ENCODE data around the gene SLC25A47. TPM values are rescaled to one million over a fixed set of nuclear protein-coding genes. Genes with fewer than 3 reads are reported as not detected.

The SLC25A47 gene
- polyA plus RNA-seq, 4 donors: 0.05 TPM; not detected in 3

- DNase-seq (ENCODE audit: low read depth in 4 of 4, low spot score in 3 of 4): no peak
Observed at GRCh38 chr14:100322138-100322957, 791 bp upstream of the SLC25A47 start.

GRCh38 chr14:100323942-100324307 is 786 bp downstream of the SLC25A47 start:
- DNase-seq (ENCODE audit: low read depth in 4 of 4, low spot score in 3 of 4): no peak

- DNase-seq (ENCODE audit: low read depth in 4 of 4, low spot score in 3 of 4): no peak
Observed at GRCh38 chr14:100325231-100325632, 2.1 kb downstream of the SLC25A47 start.

- DNase-seq (ENCODE audit: low read depth in 4 of 4, low spot score in 3 of 4): no peak
Observed at GRCh38 chr14:100325958-100326357, 2.8 kb downstream of the SLC25A47 start.

- no peak for DNase-seq (ENCODE audit: low read depth in 4 of 4, low spot score in 3 of 4)
Observed at GRCh38 chr14:100327128-100327527, 4.0 kb downstream of the SLC25A47 start.

- no peak for DNase-seq (ENCODE audit: low read depth in 4 of 4, low spot score in 3 of 4)
Observed at GRCh38 chr14:100328495-100329163, 5.5 kb downstream of the SLC25A47 start.

GRCh38 chr14:100329233-100330006 is 6.3 kb downstream of the SLC25A47 start:
- DNase-seq (ENCODE audit: low read depth in 4 of 4, low spot score in 3 of 4): no peak

GRCh38 chr14:100330007-100330344 is 6.8 kb downstream of the SLC25A47 start:
- no peak for DNase-seq (ENCODE audit: low read depth in 4 of 4, low spot score in 3 of 4)

- DNase-seq (ENCODE audit: low read depth in 4 of 4, low spot score in 3 of 4): no peak
Observed at GRCh38 chr14:100330388-100330931, 7.3 kb downstream of the SLC25A47 start.

GRCh38 chr14:100332071-100332639 is 9.0 kb downstream of the SLC25A47 start:
- DNase-seq (ENCODE audit: low read depth in 4 of 4, low spot score in 3 of 4): no peak

GRCh38 chr14:100332797-100333196 is 9.7 kb downstream of the SLC25A47 start:
- no peak for DNase-seq (ENCODE audit: low read depth in 4 of 4, low spot score in 3 of 4)

GRCh38 chr14:100333311-100333710 is 10.2 kb downstream of the SLC25A47 start:
- no peak for DNase-seq (ENCODE audit: low read depth in 4 of 4, low spot score in 3 of 4)

- no peak for DNase-seq (ENCODE audit: low read depth in 4 of 4, low spot score in 3 of 4)
Observed at GRCh38 chr14:100333827-100334226, 10.7 kb downstream of the SLC25A47 start.

- no peak for DNase-seq (ENCODE audit: low read depth in 4 of 4, low spot score in 3 of 4)
Observed at GRCh38 chr14:100334904-100335303, 11.8 kb downstream of the SLC25A47 start.

- no peak for DNase-seq (ENCODE audit: low read depth in 4 of 4, low spot score in 3 of 4)
Observed at GRCh38 chr14:100336618-100337530, 13.7 kb downstream of the SLC25A47 start.

GRCh38 chr14:100339766-100340422 is 16.8 kb downstream of the SLC25A47 start:
- DNase-seq (ENCODE audit: low read depth in 4 of 4, low spot score in 3 of 4): no peak

- no peak for DNase-seq (ENCODE audit: low read depth in 4 of 4, low spot score in 3 of 4)
Observed at GRCh38 chr14:100340423-100340813, 17.3 kb downstream of the SLC25A47 start.

- DNase-seq (ENCODE audit: low read depth in 4 of 4, low spot score in 3 of 4): no peak
Observed at GRCh38 chr14:100341301-100342031, 18.3 kb downstream of the SLC25A47 start.

- no peak for DNase-seq (ENCODE audit: low read depth in 4 of 4, low spot score in 3 of 4)
Observed at GRCh38 chr14:100342195-100342594, 19.1 kb downstream of the SLC25A47 start.

All from right renal pelvis (tissue), 4 donors.